K562 treated with DMSO at 1 percent for 24 hours (cell line): Measurements from ENCODE around the gene OR4F6. TPM values are rescaled to one million over a fixed set of nuclear protein-coding genes. Genes with fewer than 3 reads are reported as not detected.

ENCODE experiments used
- total RNA-seq: library from RNA; unstranded; fragments of 300-600 nt; gene quantifications from 2 replicates; pipeline ENCODE4 v1.2.3, GENCODE V29; 2022; ENCODE audit warnings: low read depth; ENCODE audit not compliant: insufficient read depth

Gene OR4F6
- total RNA-seq, result not detected in 2 replicates

GRCh38 chr15:101803209-101803608 lies at the start of gene OR4F6:
Gene OR4F6, plus strand, starts transcription at chr15:101803509. Its CDS starts 2,211 bp downstream, at chr15:101805720.

GRCh38 chr15:101811902-101812301 lies 8.6 kb downstream of the OR4F6 start, which contains the start of gene OR4F15:
Gene OR4F15, plus strand, starts transcription at chr15:101812202. Its CDS starts 5,985 bp downstream, at chr15:101818187.

Other genes starting within 250 kb of the OR4F6 start
- 32.6 and 33.4 TPM in 2 replicates for gene TM2D3, start 151.1 kb upstream of the OR4F6 start, total RNA-seq
- 7.6 and 8.6 TPM in 2 replicates for gene TARS3, start 79.0 kb upstream of the OR4F6 start, total RNA-seq
- not detected in 2 replicates for gene OR4F15, start 8.7 kb downstream of the OR4F6 start, total RNA-seq